Heart left ventricle (tissue), 16 donors: ENCODE measurements around the gene PPM1L. TPM values are rescaled to one million over a fixed set of nuclear protein-coding genes. Genes with fewer than 3 reads are reported as not detected.

Experiments
- ATAC-seq, 4 donors: fragments of 200-7000 bp; cut with Tn5 transposase; one replicate each; pipeline ENCODE4 v1.9.1; 2020 to 2022; ENCODE audit warnings: moderate library complexity in 4 of 4, mild to moderate bottlenecking in 3 of 4, moderate number of reproducible peaks in 1 of 4
- DNase-seq, 5 donors: peaks; one replicate each; pipeline ENCODE4 v3.0.0-alpha.2; 2020
- H3K27ac ChIP-seq, 12 donors: fragments of 200-600 bp; sonication (generic) in 4 of 12; one replicate each; pipeline versions ENCODE4 v1.5.0 to v1.8.0; 2016 to 2022; ENCODE audit warnings: mild to moderate bottlenecking in 2 of 12
- H3K27me3 ChIP-seq, 9 donors: fragments of 200-600 bp; sonication (generic) in 2 of 9; one replicate each; pipeline versions ENCODE4 v1.5.1 to v1.8.0; 2016 to 2022; ENCODE audit warnings: mild to moderate bottlenecking in 3 of 9
- H3K36me3 ChIP-seq, 9 donors: fragments of 200-600 bp; sonication (generic) in 2 of 9; one replicate each; pipeline versions ENCODE4 v1.5.0 to v1.8.0; 2018 to 2022; ENCODE audit warnings: mild to moderate bottlenecking in 2 of 9
- H3K4me1 ChIP-seq, 12 donors: fragments of 200-600 bp; sonication (generic) in 4 of 12; one replicate each; pipeline versions ENCODE4 v1.5.0 to v1.8.0; 2016 to 2022; ENCODE audit warnings: mild to moderate bottlenecking in 3 of 12
- H3K4me3 ChIP-seq, 12 donors: fragments of 200-600 bp; sonication (generic) in 4 of 12; one replicate each; pipeline versions ENCODE4 v1.5.0 to v1.8.0; 2017 to 2022; ENCODE audit warnings: mild to moderate bottlenecking in 9 of 12, moderate library complexity in 4 of 12
- H3K9me3 ChIP-seq, 12 donors: fragments of 200-600 bp; sonication (generic) in 4 of 12; one replicate each; pipeline versions ENCODE4 v1.5.0 to v1.8.0; 2016 to 2022; ENCODE audit warnings: mild to moderate bottlenecking in 1 of 12
- POLR2A ChIP-seq, 2 donors: fragments of 450-650 bp; IDR thresholded peaks; one replicate each; pipeline ENCODE4 v1.6.1; 2017; ENCODE audit warnings: antibody characterized with exemption in 2 of 2, mild to moderate bottlenecking in 2 of 2, moderate library complexity in 2 of 2
- WGBS, 4 donors: extraction: QIAGEN DNeasy Blood & Tissue Kit in 2 of 4; methylation state at CpG; one replicate each; pipeline versions ENCODE4 v1.1.5 to v1.1.7; 2013 to 2018; 5-methylcytosine and 5-hydroxymethylcytosine counted together
- intact Hi-C, 10 donors: fragments of 100-400 bp; cut with DNase I; formaldehyde crosslinking; loops; one replicate each; pipeline versions ENCODE4 v1.11.1 to v1.14.2; 2022
- polyA plus RNA-seq, 2 donors: library from polyadenylated mRNA; stranded (reverse); fragments of 200-250 nt; gene quantifications; one replicate each; pipeline ENCODE4 v1.2.3, GENCODE V29; 2013
- total RNA-seq, 9 donors: library from RNA; depleted of rRNA in 2 of 9; stranded (reverse); fragments of >200 nt in 2 of 9; fragmentation: NEBNext Ultra II Directional in 3 of 9; extraction: Animal tissue kit (Norgen Biotek cat#: 25700) in 3 of 9; gene quantifications; one replicate each; pipeline versions ENCODE4 v1.1.0 to v1.2.4, GENCODE V29; 2016 to 2023
- TF ChIP-seq, protein P1 (sequence below), 12 donors: fragments of 200-600 bp; sonication (generic) in 4 of 12; IDR thresholded peaks; one replicate each; pipeline versions ENCODE4 v1.5.0 to v1.8.0; 2018 to 2022; ENCODE audit warnings: antibody characterized with exemption in 12 of 12, mild to moderate bottlenecking in 5 of 12
- donor health status: ischemic (EF 13 %, LVEDD 7.1; RV severe dilation, severe dysfunction).
- donor health status: healthy with polysubstance abuse.
- donor health status: DM: no; HTN: yes; CAD: no.
- donor health status: DM: no; HTN: no; CAD: no.
- donor health status: ischemic (EF 25% LVEDD 6.9; RV normal size, moderate dysfunction).
- donor health status: ischemic (EF 25% LVEDD 5.7; RV mildly dilated, moderate dysfunction).
- donor health status: healthy.
- donor health status: DM: yes; HTN: yes; CAD: no.
- donor health status: ischemic (EF 35%, LVEDD 5.7; RV mildly dilated, moderate dysfunction).
- donor health status: nonischemic (EF 11% LVEDD 7.7; RV severe dilation, severe dysfunction).
- donor health status: DM: yes; HTN: yes; CAD: no.
- donor health status: PGD.
- donor health status: ischemic (EF 29% LVEDD 5.4; RV normal size, mild dysfunction).
- donor health status: nonischemic (EF 23%, LVEDD 6.1; RV moderate dilation, normal function).

The PPM1L gene
- total and polyA plus RNA-seq, 11 donors: 6.2 to 89.6 (median 41.7) TPM

DNA sequence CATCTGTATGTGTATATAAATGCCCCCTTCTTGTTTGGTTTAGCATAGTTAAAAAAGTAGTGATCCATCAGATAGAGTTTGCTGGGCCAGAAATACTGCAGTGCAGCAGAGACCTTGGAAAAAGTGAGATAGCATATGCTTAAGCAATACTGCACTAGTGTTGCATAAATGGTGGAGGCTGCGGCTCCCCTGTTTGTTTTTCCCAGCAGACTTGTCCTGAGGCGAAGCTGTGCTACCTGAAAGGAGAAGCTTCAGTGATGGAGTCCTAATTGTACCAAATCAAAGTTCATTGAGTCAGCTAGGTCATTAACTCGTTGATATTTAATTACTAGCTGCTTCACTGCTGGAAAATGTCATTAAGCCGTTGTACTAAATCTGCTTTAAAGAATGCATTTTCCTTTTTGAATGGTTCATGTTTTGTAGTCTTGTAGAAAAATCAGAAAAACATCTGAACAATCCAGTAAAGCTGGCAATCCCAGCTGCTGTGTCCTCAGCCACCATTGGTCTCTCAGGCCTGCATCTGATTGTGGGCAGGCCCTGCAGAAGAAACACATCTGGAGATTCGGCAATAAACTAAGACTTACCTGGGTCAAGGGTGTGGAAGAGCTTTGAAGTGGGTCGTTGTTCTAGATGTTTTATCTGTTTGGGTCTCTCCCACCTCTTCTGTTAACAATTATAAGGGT, 179.5 kb downstream of the PPM1L start:
- no peak for DNase-seq
- no peaks in the 10 kb centered on the region for H3K9me3 ChIP-seq
- intact Hi-C loops: loop anchor here in 1 of 10 donors (10.0 kb wide), 1 partner anchor 91 kb away; no protein-coding TSS in a partner anchor
- peaks cover 0 to 14% (median 0%) of the 10 kb centered on the region in 12 donors for H3K4me1 ChIP-seq
- no peaks in the 10 kb centered on the region for H3K36me3 ChIP-seq
- WGBS, 4 donors: 88 to 90% (median 90%) methylated on average over 6 of the region's 6 CpGs
- H3K27me3 ChIP-seq: no peaks in the 10 kb centered on the region
- no peak overlapping the region for H3K27ac ChIP-seq
- TF ChIP-seq, protein P1, sequence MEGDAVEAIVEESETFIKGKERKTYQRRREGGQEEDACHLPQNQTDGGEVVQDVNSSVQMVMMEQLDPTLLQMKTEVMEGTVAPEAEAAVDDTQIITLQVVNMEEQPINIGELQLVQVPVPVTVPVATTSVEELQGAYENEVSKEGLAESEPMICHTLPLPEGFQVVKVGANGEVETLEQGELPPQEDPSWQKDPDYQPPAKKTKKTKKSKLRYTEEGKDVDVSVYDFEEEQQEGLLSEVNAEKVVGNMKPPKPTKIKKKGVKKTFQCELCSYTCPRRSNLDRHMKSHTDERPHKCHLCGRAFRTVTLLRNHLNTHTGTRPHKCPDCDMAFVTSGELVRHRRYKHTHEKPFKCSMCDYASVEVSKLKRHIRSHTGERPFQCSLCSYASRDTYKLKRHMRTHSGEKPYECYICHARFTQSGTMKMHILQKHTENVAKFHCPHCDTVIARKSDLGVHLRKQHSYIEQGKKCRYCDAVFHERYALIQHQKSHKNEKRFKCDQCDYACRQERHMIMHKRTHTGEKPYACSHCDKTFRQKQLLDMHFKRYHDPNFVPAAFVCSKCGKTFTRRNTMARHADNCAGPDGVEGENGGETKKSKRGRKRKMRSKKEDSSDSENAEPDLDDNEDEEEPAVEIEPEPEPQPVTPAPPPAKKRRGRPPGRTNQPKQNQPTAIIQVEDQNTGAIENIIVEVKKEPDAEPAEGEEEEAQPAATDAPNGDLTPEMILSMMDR (IDR thresholded peaks at IDR 0.05): no peak
- TF ChIP-seq POLR2A (IDR thresholded peaks at IDR 0.05): no peak
- no peak for ATAC-seq
- no peak overlapping the region for H3K4me3 ChIP-seq

DNA sequence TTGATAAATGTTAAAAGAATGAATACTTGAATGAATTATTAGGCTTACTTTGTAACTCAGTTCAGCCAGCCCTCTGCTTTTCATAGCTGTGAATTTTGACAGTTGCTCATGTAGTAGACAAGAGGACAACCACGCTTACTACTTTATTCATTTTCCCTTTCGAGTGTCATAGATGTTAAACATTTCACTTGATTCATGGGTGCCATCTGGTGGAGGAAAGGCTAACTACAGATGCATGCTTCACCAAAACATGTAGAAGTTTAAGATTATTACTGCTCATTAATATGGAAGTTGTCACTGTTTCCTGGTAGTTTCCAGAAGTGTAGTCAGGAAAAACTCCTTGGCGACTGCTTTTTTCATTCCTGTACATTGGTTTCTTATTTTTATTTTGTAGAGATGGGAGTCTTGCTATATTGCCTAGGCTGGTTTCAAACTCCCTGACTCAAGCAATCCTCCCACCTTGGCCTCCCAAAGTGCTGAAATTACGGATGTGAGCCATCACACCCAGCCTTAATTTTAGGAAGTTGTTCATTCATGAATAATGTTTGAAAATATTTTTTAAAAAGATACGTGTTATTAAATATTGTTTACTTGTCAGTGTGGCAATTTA, 186.0 kb downstream of the PPM1L start:
- peak in 3 of 5 donors; percentile 60 to 67 (median 61) for DNase-seq
- intact Hi-C loops: loop anchor here (1.0 to 10.0 kb wide), 12 partner anchors 183 to 483 kb away; partner anchors contain the start of gene PPM1L (in 1 of the 10)
- Histone ChIP-seq H3K9me3 (no peaks in the 10 kb centered on the region), H3K4me1 (peaks cover 0 to 8% (median 0%) of the 10 kb centered on the region in 12 donors), H3K36me3 (no peaks in the 10 kb centered on the region), H3K27me3 (no peaks in the 10 kb centered on the region), H3K27ac (no peak overlapping the region), H3K4me3 (no peak overlapping the region)
- peak; percentile 55 to 84 (median 75) for ATAC-seq
- no peak for TF ChIP-seq POLR2A (IDR thresholded peaks at IDR 0.05)
- TF ChIP-seq, protein P1 (IDR thresholded peaks at IDR 0.05): peak; percentile 80 to 97 (median 88)
- 29 to 37% (median 33%) methylated on average over 5 of the region's 5 CpGs for WGBS, 4 donors

DNA sequence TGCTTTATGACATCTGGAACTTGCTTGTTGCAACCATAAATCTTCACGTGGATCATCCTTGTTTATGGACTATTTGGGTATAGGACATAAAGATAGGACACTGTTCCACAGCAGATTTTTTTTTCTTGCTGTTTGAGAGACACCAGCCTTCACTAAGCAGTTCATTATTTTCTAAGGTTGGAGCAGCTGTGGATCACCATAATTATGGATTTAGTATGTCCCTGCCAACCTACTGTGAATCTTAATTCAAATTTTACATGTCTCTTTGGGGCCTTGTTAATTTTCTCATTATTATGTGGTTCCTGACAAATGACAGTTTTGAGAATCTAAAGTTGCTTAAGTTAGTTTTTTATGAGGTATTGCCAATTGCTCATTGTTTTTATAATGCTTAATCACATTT, 188.0 kb downstream of the PPM1L start:
- WGBS, 4 donors: 90 to 100% (median 95%) methylated on average over 1 of the region's 1 CpG
- no peak overlapping the region for H3K27ac ChIP-seq
- intact Hi-C loops: loop anchor here in 9 of 10 donors (2.0 to 10.0 kb wide), 10 partner anchors 187 to 481 kb away; partner anchors contain the start of gene PPM1L (in 1 of the 9)
- H3K27me3 ChIP-seq: no peaks in the 10 kb centered on the region
- ATAC-seq (no peak), DNase-seq (no peak)
- TF ChIP-seq, protein P1 (IDR thresholded peaks at IDR 0.05): no peak
- H3K4me1 ChIP-seq: peaks cover 0 to 11% (median 1%) of the 10 kb centered on the region in 12 donors
- no peaks in the 10 kb centered on the region for H3K9me3 ChIP-seq
- H3K36me3 ChIP-seq: no peaks in the 10 kb centered on the region
- H3K4me3 ChIP-seq: no peak overlapping the region

DNA sequence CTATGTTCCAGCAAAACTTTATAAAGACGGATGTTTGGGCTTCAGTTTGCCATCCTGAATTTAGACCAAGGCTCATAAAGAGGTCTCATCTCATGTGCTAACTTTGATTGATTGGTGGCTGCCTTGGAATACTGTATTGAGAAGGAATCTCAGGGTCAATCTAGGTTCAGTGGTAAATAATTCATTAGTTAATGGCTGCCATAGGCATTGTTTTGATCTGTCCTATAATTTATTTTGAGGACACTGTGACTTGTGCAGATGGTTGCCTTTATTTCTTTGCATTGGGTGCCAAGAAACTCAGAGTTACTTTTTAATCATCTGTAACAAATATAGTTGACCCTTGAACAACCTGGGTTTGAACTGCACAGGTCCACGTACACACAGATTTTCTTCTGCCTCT, 189.3 kb downstream of the PPM1L start:
- ATAC-seq (no peak), DNase-seq (no peak)
- Histone ChIP-seq H3K4me1 (peaks cover 0 to 11% (median 1%) of the 10 kb centered on the region in 12 donors), H3K9me3 (no peaks in the 10 kb centered on the region), H3K27me3 (no peaks in the 10 kb centered on the region), H3K36me3 (no peaks in the 10 kb centered on the region), H3K4me3 (no peak overlapping the region), H3K27ac (no peak overlapping the region)
- TF ChIP-seq, protein P1 (IDR thresholded peaks at IDR 0.05): no peak
- no peak for TF ChIP-seq POLR2A (IDR thresholded peaks at IDR 0.05)
- intact Hi-C loops: loop anchor here in 5 of 10 donors (10.0 kb wide), 4 partner anchors 361 to 479 kb away; no protein-coding TSS in a partner anchor
- 79 to 87% (median 86%) methylated on average over 2 of the region's 2 CpGs for WGBS, 4 donors
